DND-41 (cell line): ENCODE measurements around the gene AP1AR.

Source experiments
- ATAC-seq: fragments of 200-7000 bp; cut with Tn5 transposase; 3 replicates; pipeline ENCODE4 v1.9.1; 2021; ENCODE audit warnings: low read depth; ENCODE audit not compliant: insufficient read depth
- DNase-seq: peaks from one replicate; pipeline ENCODE4 v3.0.0-alpha.2; 2020
- H2AFZ ChIP-seq: 2 replicates; pipeline ENCODE4 v1.6.0; 2012; ENCODE audit warnings: low read depth, low read length
- H3K27ac ChIP-seq: 2 replicates; pipeline ENCODE4 v1.5.1; 2012; ENCODE audit warnings: low read length, inconsistent platforms
- H3K27me3 ChIP-seq: fragments of 200-600 bp; sonication (generic); 2 replicates; pipeline ENCODE4 v1.6.0; 2012; ENCODE audit warnings: low read length, mild to moderate bottlenecking, inconsistent platforms; ENCODE audit not compliant: insufficient read depth, poor library complexity
- H3K36me3 ChIP-seq: 2 replicates; pipeline ENCODE4 v1.5.1; 2012; ENCODE audit warnings: low read length, inconsistent platforms; ENCODE audit not compliant: insufficient read depth
- H3K4me1 ChIP-seq: 2 replicates; pipeline ENCODE4 v1.5.1; 2012; ENCODE audit warnings: mild to moderate bottlenecking, low read length; ENCODE audit not compliant: insufficient read depth
- H3K4me2 ChIP-seq: 2 replicates; pipeline ENCODE4 v1.6.0; 2012; ENCODE audit warnings: mild to moderate bottlenecking, moderate library complexity, low read length, inconsistent platforms; ENCODE audit not compliant: insufficient read depth
- H3K4me3 ChIP-seq, 2 experiments: fragments of 200-600 bp in 1 of 2; shearing (Covaris generic) in 1 of 2; 2 replicates each; pipeline ENCODE4 v1.5.1; 2012 to 2016; ENCODE audit warnings: inconsistent platforms in 2 of 2, low read length in 2 of 2, mild to moderate bottlenecking in 2 of 2, low read depth in 1 of 2, moderate library complexity in 1 of 2
- H3K79me2 ChIP-seq: 2 replicates; pipeline ENCODE4 v1.6.0; 2012; ENCODE audit warnings: low read length, inconsistent platforms; ENCODE audit not compliant: insufficient read depth
- H3K9ac ChIP-seq: 2 replicates; pipeline ENCODE4 v1.6.0; 2012; ENCODE audit warnings: low read depth, mild to moderate bottlenecking, inconsistent platforms, low read length, moderate library complexity
- H3K9me3 ChIP-seq: 2 replicates; pipeline ENCODE4 v1.5.1; 2012; ENCODE audit warnings: low read length, moderate library complexity, mild to moderate bottlenecking, inconsistent platforms; ENCODE audit not compliant: insufficient read depth, severe bottlenecking
- H4K20me1 ChIP-seq: 2 replicates; pipeline ENCODE4 v1.6.0; 2012; ENCODE audit warnings: low read length; ENCODE audit not compliant: insufficient read depth
- EZH2 ChIP-seq: IDR thresholded peaks from 3 replicates; pipeline ENCODE4 v1.6.1; 2012; ENCODE audit warnings: borderline replicate concordance, low read depth, mild to moderate bottlenecking, moderate library complexity, low read length, inconsistent platforms; ENCODE audit not compliant: severe bottlenecking
- TF ChIP-seq, protein P1 (sequence below): IDR thresholded peaks from 2 replicates; pipeline ENCODE4 v1.5.1; 2012; ENCODE audit warnings: borderline replicate concordance, low read length, moderate library complexity, mild to moderate bottlenecking; ENCODE audit not compliant: poor library complexity, severe bottlenecking; ENCODE audit errors: extremely low read depth

AP1AR gene

GRCh38 chr4:112318239-112319142 is 86.9 kb downstream of the AP1AR start:
- no peak overlapping the region for H3K4me3 ChIP-seq
- DNase-seq (no peak), ATAC-seq (0 out of 3 replicates have a peak, but pooled peaks have one; percentile 45)
- no peaks in the 10 kb centered on the region for H4K20me1 ChIP-seq
- no peaks in the 10 kb centered on the region for H3K4me1 ChIP-seq
- TF ChIP-seq EZH2, result no peak
- TF ChIP-seq, protein P1, sequence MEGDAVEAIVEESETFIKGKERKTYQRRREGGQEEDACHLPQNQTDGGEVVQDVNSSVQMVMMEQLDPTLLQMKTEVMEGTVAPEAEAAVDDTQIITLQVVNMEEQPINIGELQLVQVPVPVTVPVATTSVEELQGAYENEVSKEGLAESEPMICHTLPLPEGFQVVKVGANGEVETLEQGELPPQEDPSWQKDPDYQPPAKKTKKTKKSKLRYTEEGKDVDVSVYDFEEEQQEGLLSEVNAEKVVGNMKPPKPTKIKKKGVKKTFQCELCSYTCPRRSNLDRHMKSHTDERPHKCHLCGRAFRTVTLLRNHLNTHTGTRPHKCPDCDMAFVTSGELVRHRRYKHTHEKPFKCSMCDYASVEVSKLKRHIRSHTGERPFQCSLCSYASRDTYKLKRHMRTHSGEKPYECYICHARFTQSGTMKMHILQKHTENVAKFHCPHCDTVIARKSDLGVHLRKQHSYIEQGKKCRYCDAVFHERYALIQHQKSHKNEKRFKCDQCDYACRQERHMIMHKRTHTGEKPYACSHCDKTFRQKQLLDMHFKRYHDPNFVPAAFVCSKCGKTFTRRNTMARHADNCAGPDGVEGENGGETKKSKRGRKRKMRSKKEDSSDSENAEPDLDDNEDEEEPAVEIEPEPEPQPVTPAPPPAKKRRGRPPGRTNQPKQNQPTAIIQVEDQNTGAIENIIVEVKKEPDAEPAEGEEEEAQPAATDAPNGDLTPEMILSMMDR, result no peak
- no peaks in the 10 kb centered on the region for H3K9me3 ChIP-seq
- H3K36me3 ChIP-seq, result 0 out of 2 replicates have a peak, but pooled peaks cover 9% of the 10 kb centered on the region
- no peak overlapping the region for H2AFZ ChIP-seq
- no peak overlapping the region for H3K27ac ChIP-seq
- H3K4me2 ChIP-seq, result no peak overlapping the region
- H3K9ac ChIP-seq, result no peak overlapping the region
- H3K27me3 ChIP-seq, result no peaks in the 10 kb centered on the region
- H3K79me2 ChIP-seq, result no peaks in the 10 kb centered on the region
